Panc1 (cell line): ENCODE data around the gene FAM83E.

Experiments used
- CTCF ChIP-seq: fragments of 450-650 bp; IDR thresholded peaks from 2 replicates; pipeline ENCODE4 v1.5.1; 2017; ENCODE audit warnings: mild to moderate bottlenecking
- POLR2AphosphoS5 ChIP-seq: IDR thresholded peaks from 2 replicates; pipeline ENCODE4 v1.6.1; 2012; ENCODE audit warnings: mild to moderate bottlenecking, low read depth, low read length, moderate library complexity
- SIN3A ChIP-seq: IDR thresholded peaks from 2 replicates; pipeline ENCODE4 v1.6.1; 2012; ENCODE audit warnings: low read depth, mild to moderate bottlenecking, low read length, moderate library complexity, borderline replicate concordance; ENCODE audit not compliant: insufficient read depth
- TCF7L2 ChIP-seq: IDR thresholded peaks from 2 replicates; pipeline ENCODE4 v1.6.1; 2011; ENCODE audit warnings: mild to moderate bottlenecking, low read depth, low read length, inconsistent platforms

- TF ChIP-seq TCF7L2 (no peak), CTCF (no peak), POLR2AphosphoS5 (no peak), SIN3A (no peak)
Observed at GRCh38 chr19:48663667-48664066, 48.8 kb upstream of the FAM83E start.
